Ishikawa (cell line): ENCODE results near the gene SPRED1.

ENCODE experiments used
- CEBPB ChIP-seq: IDR thresholded peaks from 2 replicates; pipeline ENCODE4 v1.6.1; 2012
- CREB1 ChIP-seq: IDR thresholded peaks from 2 replicates; pipeline ENCODE4 v1.6.1; 2012; ENCODE audit warnings: low read depth
- EGR1 ChIP-seq: IDR thresholded peaks from 2 replicates; pipeline ENCODE4 v1.6.1; 2012
- EP300 ChIP-seq: IDR thresholded peaks from 2 replicates; pipeline ENCODE4 v1.6.1; 2012; ENCODE audit warnings: borderline replicate concordance
- FOXM1 ChIP-seq: IDR thresholded peaks from 2 replicates; pipeline ENCODE4 v1.6.1; 2012; ENCODE audit warnings: low read depth, borderline replicate concordance
- NFIC ChIP-seq: IDR thresholded peaks from 2 replicates; pipeline ENCODE4 v1.6.1; 2012
- RAD21 ChIP-seq: IDR thresholded peaks from 2 replicates; pipeline ENCODE4 v1.6.1; 2012; ENCODE audit warnings: low read depth
- TAF1 ChIP-seq: IDR thresholded peaks from 2 replicates; pipeline ENCODE4 v1.6.1; 2012; ENCODE audit warnings: low read depth, mild to moderate bottlenecking
- TCF12 ChIP-seq: IDR thresholded peaks from 2 replicates; pipeline ENCODE4 v1.6.1; 2012; ENCODE audit warnings: low read depth
- TEAD4 ChIP-seq: IDR thresholded peaks from 2 replicates; pipeline ENCODE4 v1.6.1; 2012
- YY1 ChIP-seq: IDR thresholded peaks from 2 replicates; pipeline ENCODE4 v1.6.1; 2012; ENCODE audit warnings: low read depth
- ZBTB7A ChIP-seq: IDR thresholded peaks from 2 replicates; pipeline ENCODE4 v1.6.1; 2012; ENCODE audit warnings: low read depth
- TF ChIP-seq, protein P1 (sequence below): IDR thresholded peaks from 2 replicates; pipeline ENCODE4 v1.6.1; 2012; ENCODE audit warnings: low read depth, mild to moderate bottlenecking
- TF ChIP-seq, protein P2 (sequence below): IDR thresholded peaks from 2 replicates; pipeline ENCODE4 v1.6.1; 2012
- TF ChIP-seq, protein P3 (sequence below): IDR thresholded peaks from 2 replicates; pipeline ENCODE4 v1.6.1; 2012

The SPRED1 gene

DNA sequence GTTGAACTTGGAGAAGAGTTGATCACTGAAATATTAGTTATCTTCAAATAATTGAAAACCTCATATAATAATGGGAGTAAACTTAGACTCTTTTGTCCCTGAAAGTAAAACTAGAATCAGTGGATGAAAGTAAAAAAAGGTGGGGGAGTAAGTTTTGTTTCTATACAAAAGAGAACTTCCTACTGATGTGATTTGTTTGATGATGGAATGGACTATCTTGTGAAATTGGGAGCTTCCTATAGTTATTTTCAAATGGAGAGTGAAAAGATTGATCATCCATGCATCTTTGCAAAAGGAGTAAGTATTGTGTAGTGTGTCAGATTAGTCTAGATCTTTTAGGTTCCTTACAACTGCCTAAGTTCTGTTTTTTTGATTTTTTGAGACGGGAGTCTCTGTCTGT lies 28.4 kb downstream of the SPRED1 start:
- no peak for TF ChIP-seq TCF12
- TF ChIP-seq FOXM1 = no peak
- TF ChIP-seq CEBPB = no peak
- TF ChIP-seq EP300 = no peak
- no peak for TF ChIP-seq NFIC
- TF ChIP-seq, protein P1, sequence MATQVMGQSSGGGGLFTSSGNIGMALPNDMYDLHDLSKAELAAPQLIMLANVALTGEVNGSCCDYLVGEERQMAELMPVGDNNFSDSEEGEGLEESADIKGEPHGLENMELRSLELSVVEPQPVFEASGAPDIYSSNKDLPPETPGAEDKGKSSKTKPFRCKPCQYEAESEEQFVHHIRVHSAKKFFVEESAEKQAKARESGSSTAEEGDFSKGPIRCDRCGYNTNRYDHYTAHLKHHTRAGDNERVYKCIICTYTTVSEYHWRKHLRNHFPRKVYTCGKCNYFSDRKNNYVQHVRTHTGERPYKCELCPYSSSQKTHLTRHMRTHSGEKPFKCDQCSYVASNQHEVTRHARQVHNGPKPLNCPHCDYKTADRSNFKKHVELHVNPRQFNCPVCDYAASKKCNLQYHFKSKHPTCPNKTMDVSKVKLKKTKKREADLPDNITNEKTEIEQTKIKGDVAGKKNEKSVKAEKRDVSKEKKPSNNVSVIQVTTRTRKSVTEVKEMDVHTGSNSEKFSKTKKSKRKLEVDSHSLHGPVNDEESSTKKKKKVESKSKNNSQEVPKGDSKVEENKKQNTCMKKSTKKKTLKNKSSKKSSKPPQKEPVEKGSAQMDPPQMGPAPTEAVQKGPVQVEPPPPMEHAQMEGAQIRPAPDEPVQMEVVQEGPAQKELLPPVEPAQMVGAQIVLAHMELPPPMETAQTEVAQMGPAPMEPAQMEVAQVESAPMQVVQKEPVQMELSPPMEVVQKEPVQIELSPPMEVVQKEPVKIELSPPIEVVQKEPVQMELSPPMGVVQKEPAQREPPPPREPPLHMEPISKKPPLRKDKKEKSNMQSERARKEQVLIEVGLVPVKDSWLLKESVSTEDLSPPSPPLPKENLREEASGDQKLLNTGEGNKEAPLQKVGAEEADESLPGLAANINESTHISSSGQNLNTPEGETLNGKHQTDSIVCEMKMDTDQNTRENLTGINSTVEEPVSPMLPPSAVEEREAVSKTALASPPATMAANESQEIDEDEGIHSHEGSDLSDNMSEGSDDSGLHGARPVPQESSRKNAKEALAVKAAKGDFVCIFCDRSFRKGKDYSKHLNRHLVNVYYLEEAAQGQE = no peak
- TF ChIP-seq TEAD4 = no peak
- TF ChIP-seq, protein P2, sequence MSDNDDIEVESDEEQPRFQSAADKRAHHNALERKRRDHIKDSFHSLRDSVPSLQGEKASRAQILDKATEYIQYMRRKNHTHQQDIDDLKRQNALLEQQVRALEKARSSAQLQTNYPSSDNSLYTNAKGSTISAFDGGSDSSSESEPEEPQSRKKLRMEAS = no peak
- TF ChIP-seq EGR1 = no peak
- TF ChIP-seq RAD21 = no peak
- no peak for TF ChIP-seq CREB1
- TF ChIP-seq ZBTB7A = no peak
- no peak for TF ChIP-seq TAF1
- TF ChIP-seq YY1 = no peak
- TF ChIP-seq, protein P3, sequence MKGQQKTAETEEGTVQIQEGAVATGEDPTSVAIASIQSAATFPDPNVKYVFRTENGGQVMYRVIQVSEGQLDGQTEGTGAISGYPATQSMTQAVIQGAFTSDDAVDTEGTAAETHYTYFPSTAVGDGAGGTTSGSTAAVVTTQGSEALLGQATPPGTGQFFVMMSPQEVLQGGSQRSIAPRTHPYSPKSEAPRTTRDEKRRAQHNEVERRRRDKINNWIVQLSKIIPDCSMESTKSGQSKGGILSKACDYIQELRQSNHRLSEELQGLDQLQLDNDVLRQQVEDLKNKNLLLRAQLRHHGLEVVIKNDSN = no peak

DNA sequence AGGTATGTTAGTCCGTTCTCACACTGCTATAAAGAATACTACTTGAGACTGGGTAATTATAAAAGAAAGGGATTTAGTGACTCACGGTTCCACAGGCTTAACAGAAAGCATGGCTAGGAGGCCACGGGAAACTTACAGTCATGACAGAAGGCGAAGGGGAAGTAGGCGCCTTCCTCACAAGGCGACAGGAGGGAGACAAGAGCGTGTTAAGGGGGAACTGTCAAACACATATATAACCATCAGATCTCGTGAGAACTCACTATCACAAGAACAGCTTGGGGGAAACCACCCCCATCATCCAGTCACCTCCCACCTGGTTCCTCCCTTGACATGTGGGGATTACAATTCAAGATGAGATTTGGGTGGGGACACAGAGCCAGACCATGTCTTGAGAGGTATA lies 30.4 kb downstream of the SPRED1 start:
- TF ChIP-seq ZBTB7A (no peak), EGR1 (no peak), RAD21 (no peak), EP300 (no peak), NFIC (no peak), CREB1 (no peak), TCF12 (no peak), TEAD4 (no peak), FOXM1 (no peak)
- TF ChIP-seq, protein P2 = no peak
- TF ChIP-seq, protein P3 = no peak
- TF ChIP-seq, protein P1 = no peak

DNA sequence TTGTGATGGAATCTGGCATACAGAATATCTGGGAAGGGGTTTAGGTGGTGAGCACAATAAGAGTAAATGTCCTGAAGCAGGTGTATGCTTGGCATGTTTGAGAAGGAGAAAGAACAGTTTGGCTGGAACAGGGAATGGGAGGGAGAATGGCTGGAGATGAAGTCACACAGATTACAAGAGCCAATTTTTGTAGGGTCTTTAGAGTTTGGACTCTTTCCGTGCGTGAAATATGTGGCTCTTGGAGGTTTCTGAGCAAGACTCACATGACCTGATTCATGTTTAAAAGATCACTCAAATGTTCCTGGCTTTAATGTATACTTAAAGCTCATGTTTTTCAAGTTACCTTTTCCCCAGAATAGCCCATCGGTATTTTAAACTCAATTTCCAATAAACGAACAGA lies 32.8 kb downstream of the SPRED1 start:
- no peak for TF ChIP-seq ZBTB7A
- no peak for TF ChIP-seq FOXM1
- no peak for TF ChIP-seq NFIC
- TF ChIP-seq TEAD4 = no peak
- TF ChIP-seq TCF12 = no peak
- no peak for TF ChIP-seq EP300
- no peak for TF ChIP-seq CREB1
- TF ChIP-seq, protein P2 = no peak
- no peak for TF ChIP-seq EGR1
- TF ChIP-seq, protein P1 = no peak
- TF ChIP-seq YY1 = no peak
- TF ChIP-seq, protein P3 = no peak
- no peak for TF ChIP-seq TAF1
- no peak for TF ChIP-seq CEBPB
- no peak for TF ChIP-seq RAD21

DNA sequence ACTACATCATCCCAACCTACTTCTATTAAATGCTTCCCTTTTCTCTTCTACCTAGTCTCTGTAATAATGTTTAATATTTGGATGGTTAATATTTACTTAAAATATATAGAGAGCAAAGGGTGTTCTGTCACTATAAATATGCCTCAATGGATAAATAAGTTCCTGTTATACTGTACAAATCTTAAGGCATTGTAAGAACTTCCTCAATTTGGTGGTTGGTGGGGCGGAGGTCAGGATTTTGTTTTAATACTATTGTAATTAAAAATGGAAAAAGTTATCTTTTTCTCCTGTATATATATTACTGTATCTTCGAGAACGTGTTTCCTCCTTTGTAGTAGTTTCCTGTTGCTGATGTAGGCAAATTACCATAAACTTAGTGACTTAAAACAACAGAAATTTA lies 41.5 kb downstream of the SPRED1 start:
- TF ChIP-seq NFIC (no peak), TEAD4 (no peak), YY1 (no peak), CREB1 (no peak), EP300 (no peak), FOXM1 (no peak), RAD21 (no peak), CEBPB (no peak), EGR1 (no peak), TCF12 (no peak)
- TF ChIP-seq, protein P1 = no peak
- TF ChIP-seq, protein P2 = no peak
- TF ChIP-seq, protein P3 = no peak
